DMS53 (cell line): ENCODE measurements around the gene TBC1D14.

Experiments used
- DNase-seq: peaks from one replicate; lab custom pipeline; 2025; lab: John Stamatoyannopoulos, UW

Gene TBC1D14, protein sequence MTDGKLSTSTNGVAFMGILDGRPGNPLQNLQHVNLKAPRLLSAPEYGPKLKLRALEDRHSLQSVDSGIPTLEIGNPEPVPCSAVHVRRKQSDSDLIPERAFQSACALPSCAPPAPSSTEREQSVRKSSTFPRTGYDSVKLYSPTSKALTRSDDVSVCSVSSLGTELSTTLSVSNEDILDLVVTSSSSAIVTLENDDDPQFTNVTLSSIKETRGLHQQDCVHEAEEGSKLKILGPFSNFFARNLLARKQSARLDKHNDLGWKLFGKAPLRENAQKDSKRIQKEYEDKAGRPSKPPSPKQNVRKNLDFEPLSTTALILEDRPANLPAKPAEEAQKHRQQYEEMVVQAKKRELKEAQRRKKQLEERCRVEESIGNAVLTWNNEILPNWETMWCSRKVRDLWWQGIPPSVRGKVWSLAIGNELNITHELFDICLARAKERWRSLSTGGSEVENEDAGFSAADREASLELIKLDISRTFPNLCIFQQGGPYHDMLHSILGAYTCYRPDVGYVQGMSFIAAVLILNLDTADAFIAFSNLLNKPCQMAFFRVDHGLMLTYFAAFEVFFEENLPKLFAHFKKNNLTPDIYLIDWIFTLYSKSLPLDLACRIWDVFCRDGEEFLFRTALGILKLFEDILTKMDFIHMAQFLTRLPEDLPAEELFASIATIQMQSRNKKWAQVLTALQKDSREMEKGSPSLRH

DNA sequence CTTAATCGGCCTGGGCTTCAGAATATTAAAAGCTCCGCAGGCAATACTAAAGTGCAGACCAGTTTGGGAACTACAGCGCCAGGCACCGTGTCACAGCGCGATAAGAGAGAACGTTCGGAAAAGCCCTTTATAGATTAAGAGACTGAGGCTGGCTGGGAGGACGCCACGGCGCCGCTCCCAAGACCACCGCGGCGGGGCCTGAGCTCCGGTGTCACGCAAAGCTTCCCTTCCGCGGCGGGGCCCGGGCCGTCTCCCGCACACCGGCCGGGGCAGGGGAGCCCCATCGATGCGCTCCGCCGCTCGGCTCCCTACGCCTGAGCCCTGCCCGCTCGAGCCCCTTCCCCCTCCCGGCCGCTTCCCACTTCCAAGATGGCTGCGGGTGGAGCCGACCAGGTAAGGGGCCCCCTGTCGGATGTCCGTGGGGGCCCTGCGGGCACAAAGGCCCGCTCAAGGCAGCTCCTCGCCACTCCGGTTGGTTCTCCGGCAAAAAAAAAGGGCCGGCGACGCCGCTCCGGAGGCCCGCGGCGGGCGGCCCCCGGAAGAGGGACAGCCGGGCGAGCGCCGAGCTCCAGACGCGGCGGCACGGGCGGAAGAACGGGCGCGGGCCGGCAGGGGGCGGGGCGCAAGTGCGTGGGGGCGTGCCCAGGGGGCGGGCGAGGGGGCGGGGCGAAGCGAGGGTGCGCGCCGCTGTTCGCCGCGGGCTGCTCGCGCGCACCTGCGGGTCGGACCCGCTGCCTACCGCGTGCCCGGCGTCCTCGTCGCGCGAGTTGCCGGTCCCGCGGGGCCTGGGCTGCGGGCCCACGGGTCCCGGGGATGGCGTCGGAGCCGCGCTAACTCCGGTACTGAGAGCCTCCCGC lies at the start of gene TBC1D14:
Gene TBC1D14 (plus strand): TSS at position 714 of the 857 bp plus-strand sequence. CDS start 13,564 bp downstream, outside the sequence.
- peak; percentile 94 for DNase-seq

DNA sequence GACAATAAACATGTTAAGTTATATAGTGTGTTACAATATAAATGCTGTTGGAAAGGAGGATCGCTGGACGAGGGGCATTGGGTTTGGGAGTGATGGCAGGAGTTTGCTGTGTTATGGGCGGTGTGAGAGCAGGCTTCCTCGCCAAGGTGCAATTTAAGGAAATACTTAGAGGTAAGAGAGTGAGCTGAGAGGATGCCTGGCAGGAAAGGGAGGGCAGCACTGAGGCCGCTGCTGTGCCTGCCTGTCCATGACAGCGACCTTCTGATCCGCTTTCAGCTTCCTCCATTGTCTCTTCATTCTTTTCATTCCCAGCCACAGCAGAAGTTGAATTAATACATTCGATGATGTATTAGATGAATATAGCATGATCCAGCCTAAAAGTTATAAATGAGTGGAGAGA lies 41.2 kb upstream of the TBC1D14 start:
- DNase-seq: no peak

DNA sequence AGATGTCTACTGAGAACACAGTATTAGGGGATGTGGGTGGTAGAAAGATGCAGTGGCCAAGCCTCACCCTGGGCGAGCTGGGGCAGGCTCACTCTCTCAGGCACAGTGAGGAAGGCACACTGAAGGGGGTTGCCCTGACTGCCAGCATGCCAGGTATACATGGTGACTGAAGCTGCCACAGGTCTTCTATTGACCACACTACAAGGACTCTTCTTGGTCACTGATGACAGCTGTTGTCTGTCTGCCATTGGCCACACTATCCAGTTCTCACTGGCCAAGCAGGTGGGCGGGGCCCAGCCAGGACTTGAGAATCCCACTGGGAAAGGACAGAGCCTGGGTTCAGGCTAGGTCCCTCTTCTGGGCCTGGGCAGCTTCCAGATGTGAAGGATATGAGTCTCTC lies 39.7 kb upstream of the TBC1D14 start:
- peak; percentile 28 for DNase-seq

DNA sequence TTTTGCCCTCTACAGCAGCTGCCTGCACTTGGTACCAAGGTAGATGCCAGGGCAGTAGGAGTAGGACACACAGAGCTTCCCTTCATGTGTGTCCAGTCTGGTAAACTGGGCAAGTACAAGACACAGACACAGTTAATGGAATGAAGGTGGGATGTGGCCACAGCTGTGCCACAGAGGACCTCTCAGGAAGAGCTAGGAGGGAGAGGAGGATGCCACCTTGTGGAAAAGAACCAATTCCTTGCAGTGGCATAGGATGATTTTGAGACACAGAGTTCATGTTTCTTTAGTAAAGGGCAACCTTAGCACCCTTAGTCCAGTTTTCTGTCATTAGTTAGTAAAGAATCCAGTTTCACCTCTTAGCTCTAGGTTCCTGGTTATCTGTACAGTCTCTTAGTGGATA lies 36.3 kb upstream of the TBC1D14 start:
- peak; percentile 24 for DNase-seq

DNA sequence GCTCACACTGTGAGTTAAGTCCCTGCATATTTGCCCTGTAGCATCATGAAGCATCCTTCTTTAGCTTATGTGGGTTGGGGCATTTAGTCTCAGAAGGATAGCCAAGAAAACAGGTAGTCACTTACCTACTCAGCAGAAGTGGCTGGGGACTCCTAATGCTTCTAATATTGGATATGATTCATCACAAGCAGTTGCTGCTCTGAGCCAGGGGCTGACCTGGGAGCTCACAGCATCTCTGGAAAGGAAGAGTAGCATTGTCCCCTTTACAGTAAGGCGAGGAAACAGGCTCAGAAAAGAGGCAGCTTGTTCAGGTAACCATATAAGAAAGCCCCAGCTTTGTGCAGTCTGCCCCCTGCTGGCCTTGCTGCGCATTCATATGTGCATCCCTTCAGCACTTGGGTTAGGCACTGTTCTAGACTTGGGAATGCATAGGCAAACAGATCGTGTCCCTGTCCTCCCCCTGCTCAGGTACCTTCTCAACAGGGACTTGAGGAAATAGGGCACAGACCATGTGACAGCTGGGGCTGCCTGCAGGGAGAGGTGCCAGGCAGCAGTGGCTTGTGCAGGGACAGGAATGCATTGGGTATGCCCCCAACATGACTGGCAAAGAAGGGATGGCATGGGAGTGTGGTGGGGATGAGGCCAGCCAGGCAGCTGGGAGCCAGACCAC lies 35.7 kb upstream of the TBC1D14 start:
- peak; percentile 85 for DNase-seq

DNA sequence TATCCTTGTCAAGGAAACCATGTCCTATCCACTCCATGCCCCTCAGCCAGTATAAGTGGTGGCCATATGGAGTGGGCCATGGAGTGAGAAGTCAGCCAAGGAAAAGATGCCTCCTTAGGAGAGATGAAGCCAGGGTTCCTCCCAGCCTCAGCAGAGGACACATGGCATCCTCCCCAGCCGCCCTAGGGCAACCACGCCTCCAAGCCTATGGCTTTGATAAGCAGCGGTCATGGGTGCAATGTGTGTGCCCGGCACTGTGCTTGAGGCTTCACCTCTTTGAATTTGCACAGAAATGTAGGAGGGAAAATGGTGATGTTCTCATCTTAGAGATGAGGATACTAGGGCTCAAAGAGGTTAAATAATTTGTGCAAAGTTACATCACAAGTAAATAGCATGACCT lies 34.6 kb upstream of the TBC1D14 start:
- DNase-seq: no peak

DNA sequence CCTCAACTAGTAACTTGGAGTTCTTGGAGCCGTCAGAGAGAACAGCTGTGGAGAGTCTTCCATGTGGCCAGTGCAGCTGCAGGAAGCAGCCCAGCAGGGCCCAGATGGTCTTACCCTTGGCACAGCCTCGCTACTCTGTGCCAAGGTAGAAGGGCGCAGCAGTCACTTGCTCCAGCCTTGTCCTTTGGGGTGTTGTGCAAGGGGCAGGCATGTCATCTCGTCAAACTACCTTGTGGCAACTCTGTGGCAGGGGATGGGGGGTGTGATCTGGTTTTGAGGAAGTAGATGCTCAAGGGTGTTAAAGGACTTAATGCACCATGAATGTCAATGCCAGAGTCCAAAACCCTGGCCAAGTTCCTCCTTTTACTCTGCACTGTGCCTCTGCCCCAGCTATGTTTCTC lies 34.2 kb upstream of the TBC1D14 start:
- no peak for DNase-seq

DNA sequence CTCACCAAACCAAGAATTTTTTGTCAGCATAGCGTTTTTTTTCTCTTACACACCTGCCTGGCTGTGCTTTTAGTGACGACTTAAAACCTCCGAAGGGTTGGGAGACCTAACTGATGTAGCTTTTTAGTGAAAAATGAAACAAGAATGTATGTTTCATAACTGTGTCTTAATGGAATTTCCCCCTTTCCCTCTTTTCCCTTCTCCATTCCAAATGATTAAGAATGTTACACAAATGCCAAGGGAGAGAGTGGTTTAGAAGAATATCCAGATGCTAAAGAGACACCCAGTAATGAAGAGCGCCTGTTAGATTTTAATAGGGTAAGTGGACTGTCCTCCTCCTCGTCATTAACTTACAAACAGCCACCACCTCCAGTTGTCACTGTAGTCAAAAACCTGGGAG lies 33.2 kb upstream of the TBC1D14 start:
- no peak for DNase-seq

DNA sequence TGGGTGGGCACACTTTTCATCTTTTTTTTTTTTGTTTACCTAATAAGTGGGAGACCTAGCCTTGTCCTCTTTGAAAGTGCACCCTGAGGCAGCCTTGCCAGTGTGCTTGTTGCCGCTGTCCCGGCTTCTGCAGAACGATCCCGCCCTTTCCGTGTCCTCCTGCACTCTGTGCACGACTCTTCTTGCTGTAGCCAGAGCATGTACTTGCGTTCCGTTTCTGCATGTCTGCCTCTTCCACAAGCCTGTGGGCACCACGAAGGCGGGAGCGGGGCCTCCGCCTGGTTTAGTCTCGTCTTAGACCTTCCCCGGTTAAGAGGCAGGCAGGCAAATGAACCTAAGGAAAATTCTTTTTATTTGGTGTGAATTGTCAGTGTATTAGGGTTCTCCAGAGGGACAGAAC lies 32.6 kb upstream of the TBC1D14 start:
- DNase-seq: no peak

DNA sequence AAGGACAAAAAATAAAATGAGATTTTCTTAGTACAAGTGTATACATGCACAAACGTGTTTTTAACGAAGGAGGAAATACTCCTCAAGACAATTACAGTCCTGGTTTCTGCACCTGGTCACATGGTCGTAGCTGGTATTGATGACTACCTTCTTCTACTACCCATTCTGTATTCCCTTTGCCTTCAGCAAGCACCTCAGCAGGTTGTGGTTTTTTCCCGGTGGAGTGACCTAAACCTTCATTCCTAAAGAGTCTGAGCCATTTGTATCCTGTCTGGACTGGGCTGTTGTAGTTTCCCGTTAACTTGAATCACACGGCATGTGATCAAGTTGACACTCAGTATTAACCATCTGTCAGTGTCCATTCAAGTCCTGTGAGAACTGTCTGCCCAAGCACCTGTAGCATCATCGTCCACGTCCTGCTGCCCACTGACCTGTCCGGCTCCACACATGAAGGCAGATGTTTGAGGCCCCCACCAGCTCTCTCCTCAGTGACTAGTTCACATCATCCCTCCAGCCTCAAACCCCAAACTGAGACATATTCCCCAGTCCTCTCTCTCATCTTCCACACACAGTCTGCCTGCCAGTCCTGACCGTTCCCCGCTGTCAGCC lies 31.1 kb upstream of the TBC1D14 start:
- DNase-seq: no peak

DNA sequence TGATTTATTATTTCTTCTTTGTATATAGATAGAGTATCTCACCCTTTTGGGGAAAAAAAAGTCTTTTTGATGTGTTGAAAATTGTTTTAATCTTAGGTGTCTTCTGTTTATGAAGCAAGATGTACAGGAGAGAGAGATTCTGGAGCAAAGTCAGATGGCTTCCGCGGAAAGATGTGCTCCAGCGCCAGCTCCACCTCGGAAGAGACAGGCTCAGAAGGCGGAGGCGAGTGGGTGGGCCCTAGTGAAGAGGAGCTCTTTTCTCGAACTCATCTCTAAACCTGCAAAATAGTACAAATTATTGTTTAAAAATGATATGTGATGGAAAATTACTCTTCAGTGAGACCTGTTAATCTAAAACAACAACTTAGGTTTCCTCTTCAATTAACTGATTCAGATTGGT lies 28.9 kb upstream of the TBC1D14 start:
- DNase-seq: no peak

DNA sequence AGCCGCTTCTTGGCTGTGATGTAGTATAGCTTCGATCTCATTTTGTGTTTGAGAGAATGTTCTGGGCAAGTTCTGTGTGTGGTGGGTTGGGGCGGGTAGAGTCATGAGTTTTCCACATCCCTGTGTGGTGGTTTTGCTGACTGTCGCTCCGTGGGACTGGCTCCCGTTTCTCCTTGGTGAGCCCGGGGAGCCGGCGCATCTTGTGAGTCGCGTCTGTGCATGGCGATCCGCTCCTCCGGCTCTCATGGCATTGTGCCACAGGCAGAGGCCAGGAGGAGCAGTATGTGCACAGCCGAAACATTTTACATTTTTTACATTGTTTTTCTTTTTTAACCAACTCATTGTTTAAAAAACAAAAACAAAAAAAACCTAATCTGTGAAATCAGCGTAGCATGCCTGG lies 27.7 kb upstream of the TBC1D14 start:
- DNase-seq: no peak

DNA sequence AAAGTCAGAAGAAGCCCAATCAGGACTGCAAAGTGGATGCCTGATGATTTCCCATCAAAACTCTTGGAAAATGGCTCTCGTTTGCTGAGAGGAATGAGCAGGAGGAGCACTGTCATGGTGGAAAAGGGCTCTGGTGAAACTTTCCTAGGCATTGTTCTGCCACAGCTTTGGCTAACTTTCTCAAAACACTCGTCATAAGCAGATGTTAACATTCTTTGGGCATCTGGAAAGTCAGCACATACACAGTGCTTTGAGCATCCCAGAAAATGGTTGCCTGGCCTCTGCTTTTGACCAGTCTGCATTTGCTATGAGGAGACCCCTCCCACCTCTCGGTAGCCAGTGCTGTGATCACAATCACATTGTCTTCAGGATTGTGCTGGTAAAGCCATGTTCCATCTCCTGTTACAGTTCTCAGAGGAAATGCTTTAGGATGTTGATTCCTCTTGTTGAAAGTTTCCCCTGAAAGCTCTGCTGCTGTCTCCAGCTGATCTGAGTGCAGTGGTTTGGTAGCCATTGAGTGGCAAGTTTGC lies 25.2 kb upstream of the TBC1D14 start:
- DNase-seq: no peak

DNA sequence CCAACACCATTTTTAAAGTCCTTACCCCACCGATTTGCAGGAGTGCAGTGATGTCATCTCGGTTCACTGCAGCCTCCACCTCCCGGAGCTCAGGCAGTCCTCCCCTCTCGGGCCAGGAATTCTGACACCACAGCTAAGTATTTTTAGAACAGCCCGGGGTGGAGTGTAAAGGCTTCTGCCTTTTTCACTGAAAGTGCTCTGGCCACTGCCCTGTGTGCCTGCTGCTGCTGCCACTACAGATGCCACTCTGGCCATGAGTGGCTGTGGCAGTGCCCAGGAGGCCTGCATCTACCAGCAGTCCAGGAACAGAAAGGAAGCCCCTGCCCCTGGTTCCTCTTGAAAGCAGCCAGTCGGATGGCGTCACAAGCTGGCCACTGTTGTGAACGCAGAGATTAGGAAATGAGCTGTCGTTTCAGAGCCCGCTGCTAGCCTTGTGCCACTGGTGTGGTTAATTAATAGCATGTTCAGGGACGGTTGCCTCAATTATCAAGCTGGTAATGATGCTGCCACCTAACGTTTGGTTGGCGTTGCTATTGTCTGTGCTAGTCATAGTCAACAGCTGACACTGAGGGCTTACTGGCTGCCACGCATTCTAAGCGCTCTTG lies 23.6 kb upstream of the TBC1D14 start:
- DNase-seq: peak; percentile 83

DNA sequence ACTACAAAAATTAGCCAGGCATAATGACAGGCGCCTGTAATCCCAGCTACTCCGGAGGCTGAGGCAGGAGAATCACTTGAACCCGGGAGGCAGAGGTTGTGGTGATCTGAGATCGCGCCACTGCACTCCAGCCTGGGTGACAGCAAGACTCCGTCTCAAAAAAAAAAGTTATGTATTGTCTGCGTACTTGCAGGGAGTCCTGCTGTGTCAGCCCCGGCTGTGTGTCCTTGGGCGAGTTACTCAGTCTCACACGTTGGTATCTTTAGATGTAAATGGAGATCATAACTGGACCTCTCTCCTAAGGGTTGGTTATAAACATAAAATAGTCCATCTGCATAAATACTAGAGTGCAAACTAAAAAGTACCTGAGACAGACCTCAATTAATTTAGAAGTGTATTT lies 22.7 kb upstream of the TBC1D14 start:
- DNase-seq: no peak

DNA sequence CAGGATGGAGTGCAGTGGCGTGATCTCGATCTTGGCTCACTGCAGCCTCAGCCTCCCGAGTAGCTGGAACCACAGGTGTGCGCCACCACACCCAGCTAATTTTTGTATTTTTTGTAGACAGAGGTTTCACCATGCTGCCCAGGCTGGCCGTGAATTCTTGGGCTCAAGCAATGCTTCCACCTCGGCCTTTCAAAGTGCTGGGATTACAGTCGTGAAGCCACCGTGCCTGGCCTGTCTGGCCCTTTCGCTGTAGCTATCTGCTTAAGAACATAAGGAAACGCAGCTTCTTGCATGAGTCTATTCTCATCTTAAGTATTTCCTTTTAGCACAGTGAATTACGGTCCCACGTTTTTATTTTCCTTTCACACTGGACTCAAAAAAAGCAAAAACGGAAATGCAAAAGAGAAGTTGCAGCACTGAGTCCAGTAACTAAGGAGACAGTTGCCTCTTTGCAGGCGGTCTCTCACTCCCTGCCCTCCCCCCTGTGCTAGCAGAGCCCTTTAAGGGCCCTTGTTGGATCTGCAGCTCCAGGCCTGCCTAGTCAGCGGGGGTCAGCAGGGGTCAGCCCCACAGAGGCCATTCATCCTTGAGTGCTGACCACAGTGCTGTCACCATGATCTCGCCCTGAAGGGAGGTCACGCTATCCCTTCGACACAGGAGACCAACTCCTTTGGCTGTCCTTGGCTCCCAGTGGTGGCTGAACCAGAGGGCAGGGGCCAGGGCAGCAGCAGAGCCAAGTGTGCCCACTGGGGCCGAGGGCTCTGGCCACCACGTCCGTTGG lies 21.8 kb upstream of the TBC1D14 start:
- no peak for DNase-seq

DNA sequence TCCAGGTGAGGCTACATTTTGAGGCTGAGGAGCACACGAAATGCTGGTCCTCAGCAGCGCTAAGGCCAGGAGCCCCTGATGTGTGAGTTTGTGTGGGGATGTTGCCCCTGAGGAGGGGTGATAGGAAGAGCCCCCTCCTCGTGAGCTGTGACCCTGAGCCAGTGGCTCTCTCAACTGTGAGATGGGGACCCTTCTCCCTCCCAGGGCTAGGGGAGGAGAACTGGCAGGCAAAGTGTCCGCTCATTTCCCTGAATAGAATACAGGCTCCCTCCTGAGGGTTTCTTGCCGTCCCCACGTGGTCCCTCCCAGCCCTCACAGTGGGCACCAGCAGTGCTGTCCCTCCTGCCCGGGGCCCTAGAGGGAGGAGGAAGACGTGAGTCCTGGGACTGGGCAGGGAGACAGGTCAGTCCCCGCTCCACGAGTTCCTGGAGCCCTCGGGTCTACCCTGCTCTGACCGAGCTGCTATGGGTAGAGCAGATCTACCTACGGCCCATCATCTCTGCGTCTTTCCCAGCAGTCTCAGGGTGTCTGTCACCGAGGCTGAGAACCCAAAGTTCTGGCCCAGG lies 21.0 kb upstream of the TBC1D14 start:
- no peak for DNase-seq

DNA sequence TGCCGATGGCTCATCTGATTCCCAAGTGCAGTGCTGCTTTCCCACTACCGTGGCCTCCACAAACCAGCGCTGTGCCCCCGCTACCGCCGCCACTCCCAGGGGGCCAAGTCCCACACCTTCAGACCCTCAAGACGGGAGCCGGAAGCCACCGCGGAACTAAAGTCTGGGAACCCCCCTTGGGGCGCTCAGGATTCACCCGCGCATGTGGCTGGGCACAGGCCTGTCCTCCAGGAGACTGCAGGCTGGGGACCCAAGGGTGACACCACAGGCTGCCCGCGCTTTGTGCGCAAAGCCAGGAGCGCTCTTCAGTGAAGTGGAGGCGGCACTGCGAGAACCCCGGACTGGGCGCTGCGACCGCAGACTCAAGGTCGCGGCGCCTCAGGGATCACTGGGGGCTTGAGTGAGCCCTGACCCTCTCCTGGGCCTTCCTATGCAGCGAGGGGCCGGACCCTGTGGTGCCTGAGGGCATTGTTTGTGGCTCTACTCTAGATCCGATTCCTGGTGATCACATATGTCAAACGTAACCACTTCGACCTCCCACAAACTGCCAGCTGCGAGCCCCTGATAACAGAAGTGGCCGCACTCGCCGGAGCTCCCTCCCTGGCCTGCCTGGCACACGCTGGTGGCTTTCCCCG lies 20.4 kb upstream of the TBC1D14 start:
- DNase-seq: no peak

DNA sequence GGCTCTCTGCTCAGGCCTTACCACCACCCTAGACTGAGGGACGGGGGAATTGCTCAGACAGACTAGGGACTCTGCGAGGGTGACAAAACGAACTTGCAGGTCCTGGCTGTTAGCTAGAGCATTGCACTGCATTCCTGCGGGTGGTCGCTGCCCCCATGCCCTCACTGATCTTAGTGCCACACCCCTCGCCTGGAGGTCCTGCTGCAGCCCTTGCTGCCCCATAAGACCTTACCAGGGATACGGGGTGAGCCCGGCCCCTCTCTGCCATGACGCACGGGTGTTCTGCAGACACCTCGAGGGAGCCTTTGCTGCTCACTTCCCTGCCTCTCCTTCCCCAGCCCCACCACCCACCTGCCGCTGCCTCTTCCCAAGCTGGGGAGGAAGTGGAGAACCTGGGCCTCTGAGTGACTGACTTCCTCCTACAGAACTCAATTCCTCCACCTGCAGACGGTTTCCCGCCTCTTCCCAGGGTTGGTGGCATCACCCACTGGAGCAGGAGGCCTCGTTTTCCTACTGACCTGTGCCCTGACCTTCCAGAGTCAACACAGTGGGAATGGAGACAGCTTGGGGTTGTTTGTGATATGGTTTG lies 19.8 kb upstream of the TBC1D14 start:
- DNase-seq: no peak
